Globus pallidus (tissue), 1 donor: ENCODE results near the gene CNPY3.

Experiments used
- DNase-seq: peaks from one replicate; pipeline ENCODE4 v3.0.0-alpha.2; 2015; ENCODE audit warnings: low spot score

CNPY3 gene

DNA sequence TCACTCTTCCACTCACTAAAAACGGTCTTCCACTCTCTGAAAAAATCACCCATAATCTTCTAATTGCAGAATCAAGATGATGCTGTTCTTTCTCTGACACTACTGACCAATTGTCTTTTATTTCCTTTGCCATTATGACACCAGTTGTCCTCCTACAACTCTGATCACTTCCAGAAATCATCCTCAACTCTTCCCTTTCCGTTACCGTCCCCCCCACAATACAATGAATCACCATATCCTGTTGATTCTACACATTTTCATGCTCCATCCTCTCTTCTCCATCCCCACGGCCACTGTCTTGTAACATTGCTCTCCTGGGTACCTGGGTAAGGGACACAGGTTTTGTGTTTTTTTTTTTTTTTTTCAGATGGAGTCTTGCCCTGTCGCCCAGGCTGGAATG, 52.6 kb downstream of the CNPY3 start:
- DNase-seq: no peak

DNA sequence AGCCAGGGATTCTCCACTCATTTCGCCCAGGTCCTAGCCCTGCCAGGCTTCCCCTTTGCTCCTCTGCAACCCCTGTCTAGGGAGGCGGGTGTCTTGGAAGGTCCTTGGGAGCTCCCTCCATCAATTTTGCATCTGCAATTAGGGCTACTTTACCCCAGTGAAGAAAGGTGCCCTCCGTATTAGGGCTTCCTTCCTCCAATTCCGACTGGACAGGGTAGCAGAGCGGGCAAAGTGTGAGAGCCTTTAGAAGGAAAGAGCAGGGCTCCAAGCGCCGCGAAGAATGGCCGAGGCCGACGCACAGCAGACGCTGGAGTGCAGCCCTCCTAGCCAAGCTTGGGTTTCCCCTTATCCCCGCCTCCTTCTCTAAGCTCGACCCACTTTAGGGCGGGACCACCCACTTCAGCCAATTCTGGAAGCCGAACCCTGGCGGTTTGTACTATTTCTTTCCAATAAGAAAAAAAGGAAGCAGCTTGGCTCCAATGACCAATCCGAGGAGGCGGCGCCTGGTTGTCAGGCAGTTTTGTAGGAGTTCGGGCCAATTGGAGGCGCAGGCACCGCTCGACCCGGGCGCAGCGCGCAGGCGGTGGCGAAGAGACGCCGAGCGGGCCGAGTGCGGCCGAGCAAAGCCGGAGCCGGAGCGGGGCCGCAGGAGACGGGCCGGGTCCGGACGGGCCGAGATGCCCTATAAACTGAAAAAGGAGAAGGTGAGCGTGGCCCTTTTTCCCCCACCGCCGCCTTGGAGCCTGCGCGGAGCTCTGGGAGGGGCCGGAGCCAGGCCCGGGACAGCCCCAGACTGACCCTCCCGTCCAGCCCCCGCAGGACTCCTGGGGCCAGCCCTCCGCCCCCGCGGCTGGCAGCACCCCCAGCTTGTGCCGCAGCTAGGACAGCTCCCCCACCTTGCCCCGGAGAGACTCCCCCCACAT, 55.0 kb downstream of the CNPY3 start, which contains the start of gene PPP2R5D:
TSS of gene PPP2R5D (plus strand) at position 570 of the 923 bp plus-strand sequence. CDS start at position 678, 108 bp downstream.
- DNase-seq: peak; percentile 99

DNA sequence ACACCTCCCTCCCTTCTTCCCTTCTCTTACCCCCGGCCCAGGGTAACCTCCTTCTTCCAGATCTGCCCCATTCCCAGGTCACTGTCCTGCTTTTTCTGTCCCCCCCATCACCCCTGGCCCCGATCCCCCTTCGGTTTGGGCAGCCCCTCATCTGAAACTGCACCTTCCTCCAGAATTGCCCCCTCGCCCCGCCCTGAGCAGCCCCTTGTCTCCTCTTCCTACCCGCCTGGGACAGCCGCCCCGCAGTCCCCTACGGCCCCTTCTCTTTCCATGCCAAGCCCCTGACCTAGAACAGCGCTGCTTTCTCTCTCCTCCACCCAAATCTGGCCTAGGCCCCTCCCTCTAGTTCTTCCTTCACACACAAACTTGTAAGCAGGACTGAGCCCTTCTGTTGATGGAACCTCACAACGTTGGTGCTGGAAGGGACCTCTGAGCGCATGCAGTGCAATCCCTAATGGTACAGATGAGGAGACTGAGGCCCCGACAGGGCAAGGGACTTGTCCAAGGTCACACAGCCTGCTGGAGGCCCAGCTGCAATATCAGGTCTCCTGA, 55.7 kb downstream of the CNPY3 start:
- DNase-seq: no peak

DNA sequence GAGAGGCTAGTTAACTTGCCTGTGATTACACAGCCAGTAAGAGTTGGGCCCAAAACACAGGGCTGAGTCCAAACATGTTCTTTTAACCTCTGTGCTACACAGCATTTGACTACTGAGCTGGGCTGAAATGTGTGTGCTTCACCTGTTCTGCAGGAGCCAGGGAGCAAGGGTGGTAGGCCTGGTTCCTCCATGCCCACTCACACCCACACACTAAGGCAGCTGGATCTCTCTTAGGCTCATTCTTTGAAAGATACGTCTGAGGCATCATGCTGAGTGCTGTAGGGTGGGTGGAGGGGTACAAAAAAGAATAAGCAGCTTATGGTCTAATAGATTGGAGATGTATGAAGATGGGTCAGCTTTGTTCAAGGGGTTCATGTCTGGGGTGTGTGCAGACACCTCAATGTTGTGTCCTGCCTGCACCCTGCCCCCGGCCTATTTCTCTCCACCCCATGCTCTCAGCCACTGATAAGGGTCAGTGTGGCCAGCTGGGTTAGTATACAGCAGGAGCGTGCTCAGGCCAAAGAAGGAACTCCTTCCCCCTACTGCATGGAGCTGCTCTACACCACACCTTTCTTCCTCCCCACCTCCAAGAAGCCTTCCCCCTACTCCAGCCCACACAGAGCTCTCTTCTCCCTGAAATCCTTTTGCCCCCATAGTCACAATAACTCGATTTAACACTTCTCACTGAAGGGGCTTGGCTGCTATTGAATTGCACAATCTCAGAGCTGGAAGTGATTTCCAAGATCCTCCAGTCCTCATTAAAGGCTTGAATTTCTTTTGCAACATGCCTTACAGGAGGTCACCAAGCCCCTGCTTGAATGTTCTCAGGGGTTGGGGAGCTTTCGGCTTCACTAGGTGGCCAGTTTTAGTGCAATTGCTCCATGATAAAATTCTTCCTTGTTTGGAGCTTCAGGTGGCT, 58.5 kb downstream of the CNPY3 start:
- DNase-seq: no peak

DNA sequence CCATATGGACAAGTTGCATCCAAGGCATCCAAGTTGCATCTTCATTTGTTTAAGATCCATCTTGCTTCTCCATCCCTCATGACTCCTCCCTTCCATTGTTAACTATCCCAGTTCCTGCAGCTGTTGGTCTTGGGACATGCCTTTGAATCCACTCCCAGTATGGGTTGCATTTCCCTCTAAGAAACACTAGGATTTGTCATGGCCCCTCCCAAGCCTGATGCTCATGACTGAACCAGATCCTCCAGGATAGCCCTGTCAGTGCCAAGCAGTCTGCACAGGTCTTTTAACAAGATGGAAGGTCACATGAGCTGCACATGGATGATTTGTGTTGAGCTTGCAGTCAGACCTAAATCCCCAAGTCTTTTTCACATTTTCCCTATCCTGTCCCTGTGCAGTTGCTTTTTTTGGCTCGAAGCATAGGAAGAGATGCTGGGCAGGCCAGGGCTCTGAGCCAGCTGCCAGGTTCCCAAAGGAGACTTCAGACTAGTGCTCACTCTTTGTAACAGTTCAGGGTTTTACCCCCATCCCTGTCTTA, 59.3 kb downstream of the CNPY3 start:
- DNase-seq: no peak
